HG03175 (cell line): Measurements from ENCODE around the gene TMEM132E.

Experiments
- ATAC-seq: cut with Tn5 transposase; IDR thresholded peaks from one replicate; pipeline ENCODE4 v1.9.1; 2021; ENCODE audit warnings: mild to moderate bottlenecking, moderate library complexity; ENCODE audit not compliant: unreplicated experiment

Gene TMEM132E

DNA sequence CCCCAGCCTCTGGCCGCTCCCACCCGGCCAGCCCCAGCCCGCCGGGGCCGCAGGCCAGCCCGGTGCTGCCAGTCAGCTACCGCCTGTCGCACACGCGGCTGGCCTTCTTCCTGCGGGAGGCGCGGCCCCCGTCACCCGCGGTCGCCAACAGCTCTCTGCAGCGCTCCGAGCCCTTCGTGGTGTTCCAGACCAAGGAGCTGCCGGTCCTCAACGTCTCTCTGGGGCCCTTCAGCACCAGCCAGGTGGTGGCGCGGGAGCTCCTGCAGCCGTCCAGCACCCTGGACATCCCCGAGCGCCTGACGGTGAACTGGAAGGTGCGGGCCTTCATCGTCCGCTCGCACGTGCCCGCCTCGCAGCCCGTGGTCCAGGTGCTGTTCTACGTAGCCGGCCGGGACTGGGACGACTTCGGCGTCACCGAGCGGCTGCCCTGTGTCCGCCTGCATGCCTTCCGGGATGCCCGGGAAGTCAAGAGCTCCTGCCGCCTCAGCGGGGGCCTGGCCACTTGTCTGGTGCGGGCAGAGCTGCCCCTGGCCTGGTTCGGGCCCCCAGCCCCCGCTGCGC is 46.8 kb downstream of the TMEM132E start:
- ATAC-seq: no peak

DNA sequence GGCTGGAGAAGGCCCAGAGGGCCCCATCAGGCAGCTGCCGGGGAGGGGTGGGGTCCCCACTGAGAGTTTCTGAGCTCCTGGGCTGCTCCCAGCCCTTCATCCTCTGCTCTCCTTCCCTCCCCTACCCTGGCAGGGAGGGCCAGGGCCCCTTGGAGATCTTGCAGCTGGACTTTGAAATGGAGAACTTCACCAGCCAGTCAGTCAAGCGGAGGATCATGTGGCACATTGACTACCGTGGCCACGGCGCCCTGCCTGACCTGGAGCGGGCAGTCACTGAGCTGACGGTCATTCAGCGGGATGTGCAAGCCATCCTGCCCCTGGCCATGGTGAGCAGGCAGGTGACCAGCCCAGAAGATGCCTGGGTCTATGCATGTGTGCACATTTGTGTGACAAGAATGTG is 49.5 kb downstream of the TMEM132E start:
- ATAC-seq: no peak

DNA sequence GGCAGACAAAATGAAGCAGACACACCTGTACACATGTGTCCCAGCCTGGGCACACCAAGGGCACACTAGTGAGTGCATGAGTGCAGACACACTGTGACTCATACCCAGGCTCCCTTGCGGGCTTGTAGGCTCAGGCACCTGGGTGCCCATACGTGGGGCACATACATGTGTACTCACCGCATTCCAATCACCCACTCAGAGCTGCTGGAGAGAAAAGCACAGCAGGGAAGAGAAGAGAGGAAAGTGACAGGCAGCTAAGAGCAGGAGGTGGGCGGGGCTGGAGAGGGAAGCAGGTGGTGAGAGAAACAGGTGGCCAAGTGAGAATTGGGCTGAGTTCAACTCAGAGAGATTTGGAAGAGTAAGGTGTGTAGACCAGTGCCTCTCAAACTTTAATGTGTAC is 54.0 kb downstream of the TMEM132E start:
- no peak for ATAC-seq

DNA sequence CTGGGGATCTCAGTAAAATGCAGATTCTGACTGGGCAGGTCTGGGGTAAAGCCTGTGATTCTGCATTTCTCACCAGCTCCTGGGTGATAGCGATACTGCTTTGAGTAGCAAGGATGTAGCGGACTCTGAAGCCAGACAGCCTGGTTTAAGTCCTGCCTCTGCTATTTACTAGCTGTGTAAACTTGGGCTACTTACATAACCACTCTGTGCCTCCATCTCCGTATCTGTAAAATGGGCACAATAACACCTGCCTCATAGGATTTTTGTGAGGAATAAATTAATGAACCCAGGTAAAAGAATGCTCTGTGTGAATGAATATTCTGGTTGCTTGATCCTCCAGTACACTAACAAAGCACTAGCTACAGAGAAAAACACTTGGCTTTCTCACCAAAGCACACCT is 54.4 kb downstream of the TMEM132E start:
- ATAC-seq: no peak

DNA sequence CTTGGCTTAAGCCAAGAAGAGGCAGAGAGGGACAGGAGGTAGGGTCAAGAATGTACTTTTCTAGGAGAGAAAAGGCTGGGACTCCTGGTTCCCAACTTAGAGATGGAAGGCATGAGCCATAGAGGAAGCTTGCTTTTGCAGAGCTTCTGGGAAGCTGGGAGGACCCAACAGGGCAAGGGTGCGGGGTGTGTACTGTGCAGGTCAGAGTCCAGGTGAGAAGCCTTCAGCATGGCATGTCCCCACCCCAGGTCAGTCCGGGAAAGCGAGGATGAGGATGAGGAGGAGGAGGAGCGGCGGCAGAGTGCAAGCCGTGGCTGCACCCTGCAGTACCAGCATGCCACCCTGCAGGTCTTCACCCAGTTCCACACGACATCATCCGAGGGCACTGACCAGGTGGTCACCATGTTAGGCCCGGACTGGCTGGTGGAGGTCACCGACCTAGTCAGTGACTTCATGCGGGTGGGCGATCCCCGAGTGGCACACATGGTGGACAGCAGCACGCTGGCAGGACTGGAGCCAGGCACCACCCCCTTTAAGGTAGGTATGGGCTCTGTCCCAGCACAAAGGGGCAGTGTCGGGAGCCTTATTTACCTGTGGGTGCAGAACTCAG is 55.3 kb downstream of the TMEM132E start:
- ATAC-seq: no peak

DNA sequence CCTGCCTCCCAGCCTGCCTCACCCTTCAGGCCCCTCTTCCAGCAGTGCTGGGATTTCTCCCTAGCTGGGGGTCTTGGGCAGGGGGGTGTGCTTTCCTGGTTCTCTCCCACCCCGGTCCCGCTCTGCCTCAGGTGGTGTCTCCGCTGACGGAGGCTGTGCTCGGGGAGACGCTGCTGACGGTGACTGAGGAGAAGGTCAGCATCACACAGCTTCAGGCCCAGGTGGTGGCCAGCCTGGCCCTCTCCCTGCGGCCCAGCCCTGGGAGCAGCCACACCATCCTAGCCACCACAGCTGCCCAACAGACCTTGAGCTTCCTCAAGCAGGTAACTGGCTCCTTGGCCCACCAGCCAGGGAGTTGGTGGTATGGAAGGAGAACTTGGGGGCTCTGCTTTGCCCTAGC is 56.5 kb downstream of the TMEM132E start:
- no peak for ATAC-seq

DNA sequence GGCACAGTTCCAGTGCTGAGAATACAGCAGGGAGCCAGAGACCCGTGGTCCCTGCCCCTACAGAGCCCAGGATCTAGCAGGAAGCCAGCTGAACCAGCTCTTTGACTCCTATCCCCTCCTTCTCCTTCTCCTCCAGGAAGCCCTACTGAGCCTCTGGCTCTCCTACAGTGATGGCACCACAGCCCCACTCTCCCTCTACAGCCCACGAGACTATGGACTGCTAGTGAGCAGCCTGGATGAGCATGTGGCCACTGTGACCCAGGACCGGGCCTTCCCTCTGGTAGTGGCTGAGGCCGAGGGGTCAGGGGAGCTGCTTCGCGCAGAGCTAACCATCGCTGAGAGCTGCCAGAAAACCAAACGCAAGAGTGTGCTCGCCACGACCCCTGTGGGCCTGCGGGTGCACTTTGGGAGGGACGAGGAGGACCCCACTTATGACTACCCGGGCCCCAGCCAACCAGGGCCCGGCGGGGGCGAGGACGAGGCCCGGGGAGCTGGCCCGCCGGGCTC is 57.7 kb downstream of the TMEM132E start:
- no peak for ATAC-seq

DNA sequence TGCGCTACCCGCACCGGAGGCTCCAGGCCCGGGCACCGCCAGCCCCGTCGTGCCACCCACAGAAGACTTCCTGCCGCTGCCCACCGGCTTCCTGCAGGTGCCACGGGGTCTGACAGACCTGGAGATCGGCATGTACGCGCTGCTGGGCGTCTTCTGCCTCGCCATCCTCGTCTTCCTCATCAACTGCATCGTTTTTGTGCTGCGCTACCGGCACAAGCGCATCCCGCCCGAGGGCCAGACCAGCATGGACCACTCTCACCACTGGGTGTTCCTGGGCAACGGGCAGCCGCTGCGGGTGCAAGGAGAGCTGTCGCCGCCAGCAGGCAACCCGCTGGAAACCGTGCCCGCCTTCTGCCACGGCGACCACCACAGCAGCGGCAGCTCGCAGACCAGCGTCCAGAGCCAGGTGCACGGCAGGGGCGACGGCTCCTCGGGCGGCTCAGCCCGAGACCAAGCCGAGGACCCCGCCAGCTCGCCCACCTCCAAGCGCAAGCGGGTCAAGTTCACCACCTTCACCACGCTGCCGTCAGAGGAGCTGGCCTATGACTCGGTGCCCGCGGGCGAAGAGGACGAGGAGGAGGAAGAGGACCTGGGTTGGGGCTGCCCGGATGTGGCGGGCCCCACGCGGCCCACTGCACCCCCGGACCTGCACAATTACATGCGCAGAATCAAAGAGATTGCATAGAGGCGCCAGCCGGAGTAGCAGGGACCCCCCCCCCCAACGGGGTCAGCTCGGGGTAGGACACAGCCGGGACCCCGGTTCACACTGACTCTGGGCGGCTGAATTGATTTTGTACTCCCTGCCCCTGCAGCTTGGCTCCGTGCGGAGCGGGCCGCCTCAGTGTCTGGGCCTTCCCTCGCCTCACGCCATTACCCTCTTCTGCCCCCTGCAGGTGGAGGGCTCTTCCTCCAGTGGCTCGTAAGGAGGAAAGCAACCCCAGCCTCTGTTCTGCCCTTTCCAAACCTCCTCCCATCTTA is 58.5 kb downstream of the TMEM132E start:
- no peak for ATAC-seq

DNA sequence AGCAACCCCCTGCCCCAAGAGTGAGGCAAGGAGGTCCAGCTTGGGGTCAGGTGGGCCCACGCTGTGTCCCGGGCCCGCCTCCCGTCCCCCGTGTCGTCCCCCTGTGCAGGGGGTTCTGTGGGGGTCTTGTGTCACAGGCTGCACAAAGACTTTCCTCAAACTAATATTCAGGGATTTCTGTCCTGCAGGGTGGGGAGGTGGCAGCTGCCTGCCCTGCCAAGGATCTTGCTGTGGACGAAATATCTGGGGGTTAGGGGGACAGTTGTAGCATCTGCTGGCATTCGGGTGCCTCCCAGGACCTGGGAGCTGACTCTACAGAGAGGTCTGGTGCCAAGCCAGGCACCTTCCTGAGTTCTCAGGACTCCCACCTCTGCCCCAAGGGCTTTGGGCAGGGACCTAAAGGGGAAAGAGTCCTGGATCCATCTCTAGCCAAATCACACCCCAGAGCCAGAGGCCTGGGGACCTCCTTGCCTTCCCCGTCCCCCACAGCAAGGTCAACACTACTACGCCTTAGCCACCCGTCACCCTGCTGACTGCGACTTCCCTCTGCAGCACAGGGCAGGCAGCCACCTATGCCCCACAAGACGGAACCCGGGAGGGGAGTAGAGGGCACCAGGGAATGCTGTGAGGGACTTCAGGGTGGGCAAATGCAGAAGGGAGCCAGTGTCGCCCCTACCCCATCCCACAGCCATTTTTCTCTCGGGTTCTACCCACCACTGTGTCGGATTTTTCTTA is 59.3 kb downstream of the TMEM132E start:
- no peak for ATAC-seq

DNA sequence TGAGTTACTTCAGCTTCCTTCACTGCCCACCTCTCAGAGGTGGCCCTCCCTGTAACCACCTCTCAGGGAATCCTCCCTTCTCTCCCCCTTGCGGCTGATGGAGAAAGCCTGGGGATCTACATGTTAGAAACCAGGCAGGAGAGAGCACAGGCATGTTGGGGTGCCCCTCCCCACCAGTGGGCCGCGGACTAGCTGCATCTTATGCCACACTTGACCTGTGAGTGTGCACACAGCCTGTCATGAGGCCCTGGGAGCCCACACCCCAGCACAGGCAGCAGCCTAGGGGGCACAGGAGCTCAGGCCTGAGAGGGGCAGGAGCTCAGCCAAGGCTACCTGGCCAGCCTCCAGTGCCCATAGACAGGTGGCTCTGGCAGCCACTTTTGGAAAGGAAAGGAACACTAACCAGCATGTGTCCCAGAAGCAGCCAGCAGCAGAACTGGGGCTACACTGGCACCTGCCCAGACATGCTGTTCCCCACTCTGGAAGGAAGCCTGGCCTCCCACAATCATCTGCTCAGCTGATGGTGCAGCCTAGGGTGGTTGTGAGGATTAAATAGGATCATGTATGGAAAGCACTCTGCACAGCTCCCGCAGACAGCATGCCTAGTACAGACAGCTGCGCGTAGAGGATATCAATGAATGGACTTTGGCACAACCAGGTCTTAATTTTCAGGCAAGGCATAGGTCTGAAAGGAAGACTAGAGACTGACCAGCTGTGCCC is 60.5 kb downstream of the TMEM132E start:
- ATAC-seq: no peak

DNA sequence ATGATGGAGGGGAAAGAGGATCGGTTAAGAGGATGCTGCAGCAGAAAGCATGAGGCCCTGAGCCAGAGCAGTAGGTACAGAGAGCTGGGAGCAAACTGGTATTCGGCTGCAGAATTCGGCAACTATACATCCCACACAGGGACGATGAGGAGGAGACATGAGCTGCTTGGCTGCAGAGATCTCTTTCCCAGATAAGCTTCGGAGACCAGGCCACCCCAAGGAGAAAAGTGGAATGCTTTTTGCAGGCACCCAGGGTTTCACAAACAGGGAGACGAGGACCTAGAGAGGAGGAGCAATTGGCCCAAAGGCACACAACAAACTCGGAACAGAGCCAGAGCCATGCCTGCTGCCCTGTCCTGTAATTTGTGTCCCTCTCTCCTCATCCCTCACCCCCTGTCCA is 62.0 kb downstream of the TMEM132E start:
- ATAC-seq: no peak

DNA sequence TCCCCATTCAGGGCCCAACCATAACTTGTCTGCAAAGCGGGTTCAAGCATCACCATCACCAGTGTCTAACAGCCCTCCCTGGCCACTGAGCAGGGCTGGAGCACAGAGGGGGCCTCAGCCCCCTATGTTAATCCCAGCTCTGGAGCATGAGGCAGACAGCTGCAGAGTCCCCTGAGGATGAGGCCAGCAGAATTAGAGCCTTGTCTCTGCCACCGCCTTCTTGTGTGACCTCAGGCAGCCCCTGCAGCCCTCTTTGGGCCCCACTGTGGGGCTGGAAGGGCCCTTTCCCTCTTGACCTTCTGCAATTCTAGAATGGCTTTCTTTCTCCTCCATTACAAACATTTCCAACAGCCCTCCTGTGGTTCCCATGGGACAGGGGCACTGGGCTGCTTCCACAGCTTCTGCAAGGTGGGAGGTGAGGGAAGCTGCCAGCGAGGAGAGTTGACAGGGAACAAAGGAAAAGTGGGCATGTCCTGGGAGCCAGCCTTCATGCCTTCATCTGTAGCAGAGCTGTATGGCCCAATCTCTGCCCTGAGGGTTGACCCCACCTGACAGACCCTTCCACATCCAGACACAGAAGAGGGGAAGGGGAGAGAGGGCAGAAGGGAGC is 65.7 kb downstream of the TMEM132E start:
- ATAC-seq: no peak

DNA sequence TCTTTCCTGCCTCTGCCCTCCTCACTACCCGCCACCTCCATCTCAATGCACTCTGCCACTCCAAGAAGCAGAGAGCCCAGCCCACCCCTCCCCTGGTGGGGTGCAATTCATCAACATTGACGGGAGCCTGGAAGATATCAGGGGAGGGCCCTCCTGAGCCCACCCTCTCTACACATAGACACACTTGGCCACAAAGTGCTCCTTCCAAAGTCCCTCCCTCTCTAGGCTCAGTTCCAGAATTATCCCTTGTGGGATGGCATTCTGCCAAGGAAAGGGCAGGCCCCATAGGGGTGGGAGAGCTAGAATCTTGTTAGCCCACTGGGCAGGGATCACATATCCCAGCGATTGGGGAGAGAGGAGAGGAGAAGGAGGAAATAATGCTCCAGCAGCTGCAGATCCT is 66.2 kb downstream of the TMEM132E start:
- no peak for ATAC-seq

DNA sequence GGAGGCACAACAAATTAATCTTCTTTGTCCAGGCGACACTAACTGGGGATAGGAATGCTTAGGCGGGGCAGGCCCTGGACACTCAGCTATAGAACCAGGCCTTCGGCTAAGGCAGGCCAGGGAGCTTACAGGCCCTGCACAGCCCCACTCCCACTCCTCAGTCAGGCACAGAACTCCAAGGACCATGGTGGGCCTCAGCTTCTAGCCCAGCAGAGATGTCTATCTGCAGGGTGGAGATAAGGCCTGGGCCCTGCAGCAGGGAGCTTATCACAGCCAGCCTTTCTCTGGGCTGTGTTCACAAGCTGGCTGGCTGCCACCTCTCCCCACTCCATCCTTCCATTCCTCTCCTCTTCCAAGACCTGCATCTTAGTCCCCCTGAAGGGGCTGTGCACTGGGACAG is 68.1 kb downstream of the TMEM132E start:
- no peak for ATAC-seq

DNA sequence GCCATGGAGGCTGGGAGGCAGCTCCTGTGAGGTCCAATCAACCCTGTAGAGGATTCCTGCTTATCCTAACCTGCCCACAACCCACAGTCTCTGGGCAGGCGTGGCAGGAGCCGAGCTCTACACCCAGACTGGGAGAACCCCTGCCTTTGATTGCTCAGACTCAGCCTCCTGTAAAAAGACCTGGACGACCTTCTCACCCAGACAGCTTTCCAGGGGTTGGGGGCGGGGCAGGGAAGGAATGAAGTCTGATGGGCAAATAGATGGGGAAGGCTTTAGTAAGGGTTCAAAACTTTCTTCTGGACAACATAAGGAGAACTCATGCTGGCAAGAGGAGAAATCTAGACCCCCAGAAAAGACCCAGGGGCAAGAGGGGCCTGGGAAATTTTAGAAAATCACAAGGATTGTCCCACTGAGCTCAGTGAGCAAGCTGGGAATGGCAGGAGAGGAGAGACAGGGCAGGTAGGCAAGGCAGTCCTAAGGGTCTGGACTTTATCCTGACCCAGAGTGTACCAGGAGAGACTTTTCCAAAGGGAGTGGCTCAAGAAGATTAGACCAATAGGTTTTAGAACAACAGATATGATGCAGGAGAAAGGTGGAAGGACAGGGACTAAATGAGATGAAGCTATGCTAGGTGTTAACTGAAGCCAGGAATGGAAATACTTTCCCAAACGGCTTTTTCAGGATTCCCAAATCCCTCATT is 70.8 kb downstream of the TMEM132E start:
- no peak for ATAC-seq

DNA sequence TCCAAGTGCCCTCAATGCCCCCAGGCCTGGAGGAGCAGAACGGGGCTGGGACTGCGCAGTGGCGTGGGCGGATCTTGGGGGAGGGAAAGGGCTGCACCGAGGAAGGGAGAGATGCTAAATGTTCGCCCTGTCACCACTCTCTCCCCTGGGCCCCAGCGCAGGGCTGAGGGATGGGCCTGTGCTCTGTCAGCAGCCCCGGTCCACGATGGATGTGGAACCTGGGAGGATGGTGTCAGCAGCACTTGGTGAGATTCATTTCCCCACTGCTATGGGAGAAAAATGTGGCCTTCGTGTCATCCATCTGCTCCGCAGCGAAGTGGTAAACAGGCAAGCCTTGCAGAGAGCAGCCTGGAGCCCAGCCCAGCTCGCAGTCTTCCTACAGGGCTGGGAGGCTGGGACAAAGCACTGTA is 72.0 kb downstream of the TMEM132E start:
- ATAC-seq: no peak

DNA sequence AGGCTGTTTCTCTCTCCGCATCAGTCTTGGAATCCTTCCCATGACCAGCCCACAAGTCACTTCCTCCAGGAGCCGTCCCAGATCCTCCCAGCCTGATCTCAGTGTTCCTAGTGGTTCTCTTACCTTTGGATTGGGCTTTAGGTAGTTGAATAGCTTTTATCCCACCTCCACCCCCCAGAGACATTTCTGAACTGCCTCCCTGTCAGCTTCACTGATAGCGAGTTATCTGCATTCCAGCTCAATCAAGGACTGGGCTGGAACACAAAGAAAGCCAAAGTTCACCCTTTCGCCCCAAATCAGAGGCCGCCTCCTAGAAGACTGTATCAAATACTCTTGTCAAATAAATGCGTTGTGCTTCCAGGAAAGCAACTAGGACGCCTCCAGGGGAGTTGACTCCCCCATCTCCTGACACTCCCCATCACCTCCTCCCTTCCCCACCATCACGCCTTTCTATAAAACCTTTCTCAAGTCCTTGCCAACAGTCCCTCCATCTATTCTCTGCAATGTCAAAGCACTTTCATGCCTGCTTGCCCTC is 72.7 kb downstream of the TMEM132E start:
- no peak for ATAC-seq

DNA sequence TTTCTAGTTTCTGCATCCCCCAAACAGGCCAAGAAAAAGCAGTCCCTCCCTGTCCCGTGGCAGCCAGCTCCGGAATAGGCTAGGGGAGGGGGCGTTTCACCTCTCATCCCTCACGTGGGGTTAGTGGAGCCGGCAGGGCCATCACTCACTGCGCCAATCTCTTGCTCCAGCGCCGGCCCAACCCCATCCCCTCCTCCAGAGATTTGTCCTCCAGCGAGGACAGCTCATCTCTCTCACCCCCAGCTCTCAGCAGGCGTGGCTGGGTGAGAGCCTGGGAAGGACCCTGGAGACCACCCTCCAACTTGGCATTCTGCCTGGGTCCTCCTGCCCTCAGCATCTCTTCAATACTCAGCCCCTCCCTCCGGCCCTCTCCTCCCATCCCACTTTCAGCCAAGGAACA is 74.1 kb downstream of the TMEM132E start:
- ATAC-seq: no peak

DNA sequence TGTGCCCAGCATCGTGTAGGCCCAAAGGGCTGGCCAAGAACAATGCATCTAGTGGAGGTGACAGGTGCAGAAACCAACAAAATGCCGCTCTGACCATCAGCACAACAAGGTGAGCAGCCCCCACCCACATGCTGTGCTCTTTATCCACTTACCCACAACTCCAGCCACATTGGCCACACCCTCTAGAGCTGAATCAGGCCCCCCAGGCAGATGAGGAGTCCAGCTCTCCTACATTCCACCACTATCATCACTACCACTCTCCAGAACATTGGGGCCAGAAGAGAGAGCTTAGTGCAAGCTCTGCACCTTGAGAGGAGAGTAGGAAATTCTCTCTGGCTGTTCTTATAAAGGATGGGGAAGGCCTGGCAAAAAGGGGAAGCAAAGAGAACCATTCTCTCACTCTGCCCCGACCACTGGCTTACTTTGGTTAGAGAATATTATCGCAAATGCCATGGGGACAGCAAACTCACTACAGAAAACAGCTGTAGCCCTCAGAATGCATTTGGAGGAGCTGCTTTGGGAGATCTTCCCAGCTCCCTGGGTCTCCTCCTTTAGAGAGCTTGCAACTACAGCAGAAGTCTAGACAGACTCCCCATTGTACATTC is 75.0 kb downstream of the TMEM132E start:
- ATAC-seq: no peak
